NCI-H1105 treated with DMSO at 0.1 percent for 48 hours (cell line): ENCODE results near the gene FGD2.
A peak's percentile ranks its signal among the peaks of the same experiment; 100 is the strongest.
"Not testable (repeated sequence)": the region's sequence is repeated elsewhere in the genome, so short reads cannot be mapped to it uniquely, and the experiment has no call there.

Experiments
- DNase-seq: peaks from one replicate; lab custom pipeline; 2025; lab: John Stamatoyannopoulos, UW

FGD2 gene

GRCh38 chr6:37039958-37040357 is 34.5 kb downstream of the FGD2 start:
- DNase-seq = no peak

GRCh38 chr6:37041521-37041920 is 36.1 kb downstream of the FGD2 start:
- DNase-seq = no peak

DNA sequence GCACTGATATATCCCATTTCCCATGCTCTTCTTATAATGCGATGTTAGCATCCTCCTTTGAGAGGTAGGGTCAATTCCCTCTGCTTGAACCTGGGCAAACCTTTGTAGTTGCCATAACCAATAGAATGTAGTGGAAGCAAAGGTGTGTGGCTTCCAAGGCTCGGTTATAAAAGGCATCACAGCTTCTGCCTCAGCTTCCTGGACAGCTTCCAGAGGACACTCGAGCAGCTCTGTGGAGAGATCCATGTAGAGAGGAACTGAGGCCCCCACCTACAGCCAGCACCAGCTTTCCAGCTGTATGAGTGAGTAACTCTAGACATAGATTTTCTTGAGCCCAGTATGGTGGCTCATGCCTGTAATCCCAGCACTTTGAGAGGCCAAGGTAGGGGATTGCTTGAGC is 36.7 kb downstream of the FGD2 start:
- DNase-seq = no peak

- DNase-seq = not testable (repeated sequence)
Measured at GRCh38 chr6:37043091-37043490, 37.6 kb downstream of the FGD2 start.

DNA sequence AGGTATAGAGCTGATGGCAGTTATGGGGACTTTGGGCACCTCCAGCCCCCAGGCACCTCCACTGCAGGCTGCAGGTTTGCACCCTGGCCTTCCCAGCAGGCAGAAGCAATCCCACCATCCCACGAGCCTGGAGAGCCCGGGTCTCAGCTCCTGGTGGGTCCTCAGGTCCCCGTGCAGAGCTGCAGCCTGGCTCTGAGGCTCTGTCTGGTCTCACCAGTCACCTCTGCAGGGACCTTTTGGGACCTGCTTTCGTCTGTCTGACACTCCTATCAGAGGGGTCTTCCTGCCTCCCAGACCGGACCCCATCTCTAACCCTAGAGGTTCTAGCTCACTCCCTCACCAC is 41.9 kb downstream of the FGD2 start:
- no peak for DNase-seq

GRCh38 chr6:37047689-37048402 is 42.4 kb downstream of the FGD2 start:
- DNase-seq = no peak

DNA sequence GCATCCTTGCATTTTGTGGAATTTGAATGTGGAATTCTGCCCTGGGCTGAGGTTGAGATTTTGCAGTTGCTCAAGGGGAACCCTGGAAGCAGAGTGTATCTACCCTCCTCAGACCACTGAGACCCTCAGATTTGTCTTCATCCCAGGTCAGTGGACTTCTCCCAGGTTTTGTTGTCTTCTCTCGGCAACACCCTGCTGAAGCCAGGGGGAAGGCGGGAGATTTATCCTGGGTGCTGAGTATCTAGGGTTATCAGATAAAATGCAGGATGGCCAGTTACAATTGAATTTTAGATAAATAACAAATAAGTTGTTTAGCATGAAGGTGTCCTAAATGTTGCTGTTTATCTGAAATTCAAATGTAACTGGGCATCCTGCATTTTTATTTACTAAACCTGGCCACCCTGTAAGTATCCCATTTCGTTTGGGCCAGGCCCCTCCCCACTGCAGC is 43.0 kb downstream of the FGD2 start:
- DNase-seq = no peak

DNA sequence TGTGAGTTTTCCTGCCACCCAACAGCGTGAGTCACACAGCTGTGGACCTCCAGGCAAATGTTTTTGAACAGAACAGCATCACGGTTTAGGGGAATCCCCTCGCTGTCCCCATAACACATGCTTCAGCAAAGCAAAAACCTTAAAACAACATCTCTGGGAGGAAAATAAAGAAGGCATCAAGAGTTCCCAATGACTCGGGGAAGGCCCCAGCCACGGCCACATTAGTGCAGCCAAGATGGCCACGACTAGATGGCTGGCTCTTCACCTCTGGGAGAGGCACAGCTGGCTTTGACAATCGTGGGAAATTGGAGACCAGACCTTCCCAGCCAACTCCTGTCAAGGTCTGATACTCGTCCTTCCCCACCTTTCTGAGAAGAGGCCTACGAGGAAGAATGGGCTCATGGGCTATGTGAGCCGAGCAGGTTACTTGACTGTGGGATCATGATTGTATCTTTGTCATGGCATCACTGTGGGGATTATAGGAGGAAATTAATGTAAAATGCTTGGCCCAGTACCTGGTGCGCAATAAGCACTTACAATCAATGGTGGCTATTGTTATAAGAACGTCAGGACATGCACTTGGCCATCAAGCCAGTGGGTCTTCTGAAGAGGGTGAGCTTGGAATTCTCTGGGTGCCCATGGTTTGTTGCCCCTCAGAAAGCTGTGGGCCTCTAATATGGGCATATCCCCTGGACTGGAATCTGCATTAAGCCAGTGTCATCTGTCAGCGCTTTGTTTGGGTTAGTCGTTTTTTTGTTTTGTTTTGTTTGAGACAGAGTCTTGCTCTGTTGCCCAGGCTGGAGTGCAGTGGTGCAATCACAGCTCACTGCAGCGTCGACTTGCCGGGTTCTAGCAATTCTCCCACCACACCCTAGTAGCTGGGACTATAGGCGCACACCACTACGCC is 43.6 kb downstream of the FGD2 start:
- DNase-seq = no peak

DNA sequence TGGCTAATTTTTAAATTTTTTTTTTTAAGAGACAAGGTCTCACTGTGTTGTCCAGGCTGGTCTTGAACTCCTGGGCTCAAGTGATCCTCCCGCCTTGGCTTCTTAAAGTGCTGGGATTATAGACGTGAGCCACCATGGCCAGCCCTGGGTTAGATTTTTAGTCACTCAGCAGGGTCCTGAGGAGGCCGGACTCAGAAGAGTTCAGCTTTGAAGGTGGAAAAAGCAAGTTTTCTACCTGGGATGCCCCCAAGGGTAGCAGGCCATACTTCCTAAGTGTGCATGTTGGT is 44.2 kb downstream of the FGD2 start:
- no peak for DNase-seq

GRCh38 chr6:37050045-37050853 is 44.8 kb downstream of the FGD2 start:
- no peak for DNase-seq

DNA sequence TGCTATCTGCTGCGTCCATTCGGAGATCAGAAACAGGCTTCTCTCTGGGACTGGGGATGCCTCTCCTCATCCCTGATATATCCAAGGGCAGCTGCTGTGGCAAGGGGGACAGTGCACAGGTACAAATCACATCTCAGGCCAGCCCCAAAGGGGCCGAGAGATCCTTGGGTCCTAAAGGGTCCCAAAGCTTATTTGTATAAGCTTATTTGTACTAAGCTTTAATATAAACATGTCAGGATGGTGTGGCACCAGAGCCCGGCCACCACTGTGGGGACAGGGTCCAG is 45.3 kb downstream of the FGD2 start:
- no peak for DNase-seq

GRCh38 chr6:37051138-37052026 is 45.9 kb downstream of the FGD2 start:
- peak; percentile 82 for DNase-seq

DNA sequence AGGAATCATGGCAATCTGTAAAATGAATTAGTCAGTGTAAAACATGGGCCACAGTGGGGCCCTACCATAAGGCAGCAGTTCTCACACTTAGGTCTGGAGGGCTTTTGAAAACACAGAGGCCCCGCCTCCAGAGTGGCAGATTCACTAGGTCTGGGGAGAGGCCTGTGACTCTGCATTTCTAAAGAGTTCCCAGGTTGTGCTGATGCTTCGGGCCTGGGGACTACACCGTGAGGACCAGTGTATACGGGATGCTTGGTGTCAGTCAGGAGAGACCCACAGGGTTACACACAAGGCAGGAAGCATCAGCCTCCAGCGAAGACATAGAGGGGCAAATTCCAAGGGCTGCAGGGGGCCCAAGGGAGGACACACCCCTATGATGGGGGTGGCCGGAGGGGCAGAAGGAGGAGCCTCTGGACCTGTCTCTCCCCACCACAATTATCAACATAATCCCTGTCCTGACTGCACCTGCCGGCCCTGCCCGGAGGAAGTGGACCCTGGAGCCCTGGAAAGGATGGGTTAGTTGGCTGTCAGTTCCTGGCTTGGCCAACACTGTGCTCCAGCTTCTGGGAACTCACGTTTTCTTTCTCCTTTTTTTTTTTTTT is 46.7 kb downstream of the FGD2 start:
- no peak for DNase-seq

- DNase-seq = no peak
Measured at GRCh38 chr6:37053683-37054082, 48.2 kb downstream of the FGD2 start.

DNA sequence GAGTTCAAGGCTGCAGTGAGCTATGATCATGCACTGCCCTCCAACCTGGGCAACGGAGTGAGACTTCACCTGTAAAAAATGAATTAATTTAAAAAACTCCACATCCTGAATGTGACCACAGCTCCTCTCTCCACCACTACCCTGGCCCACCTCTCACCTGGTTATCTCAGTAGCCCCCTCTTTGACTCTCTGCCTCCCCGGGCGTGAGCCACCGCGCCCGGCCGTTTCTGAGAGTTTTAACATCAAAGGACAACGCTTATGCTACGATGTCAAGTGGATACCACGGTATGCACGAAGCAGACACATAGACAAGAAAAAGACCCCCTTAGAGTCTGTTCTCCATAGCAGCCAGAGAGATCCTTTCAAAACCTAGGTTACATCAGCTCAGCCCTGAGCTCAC is 48.7 kb downstream of the FGD2 start:
- no peak for DNase-seq

DNA sequence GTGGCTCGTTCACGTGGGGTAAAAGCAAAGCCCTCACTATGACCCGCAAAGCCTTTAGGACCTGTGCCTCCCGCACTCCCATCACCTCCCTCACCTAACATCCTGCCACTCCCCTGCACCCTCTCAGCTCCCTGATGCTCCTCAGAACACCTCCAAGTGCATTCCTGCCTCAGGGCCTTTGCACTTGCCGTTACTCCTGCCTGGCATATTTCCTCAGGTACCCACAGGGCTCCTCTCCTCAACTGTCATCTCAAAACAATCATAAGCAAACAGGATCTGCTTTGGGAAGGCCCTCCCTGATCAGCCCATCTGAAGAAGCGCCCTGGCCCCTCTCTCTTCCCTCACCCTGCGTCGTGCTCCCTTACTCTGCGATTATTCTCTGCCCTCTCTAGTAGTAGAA is 49.1 kb downstream of the FGD2 start:
- no peak for DNase-seq

- no peak for DNase-seq
Measured at GRCh38 chr6:37056112-37056403, 50.6 kb downstream of the FGD2 start.

GRCh38 chr6:37056439-37057127 is 51.1 kb downstream of the FGD2 start:
- no peak for DNase-seq

DNA sequence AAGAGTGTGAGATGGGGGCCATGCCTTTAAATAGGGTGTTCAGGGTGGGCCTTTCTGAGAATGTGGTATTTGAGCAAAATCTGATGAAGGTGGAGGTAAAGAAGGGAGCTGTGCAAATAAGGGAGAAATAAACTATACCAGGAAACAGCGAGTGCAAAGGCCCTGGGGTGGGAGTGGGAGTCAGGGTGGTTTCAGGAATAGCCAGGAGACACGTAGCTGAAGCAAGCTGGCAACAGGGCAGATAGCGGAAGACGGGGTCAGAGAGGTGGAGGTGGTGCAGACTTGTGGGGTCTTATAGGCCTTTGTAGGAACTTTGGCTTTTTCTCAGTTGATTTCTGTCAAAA is 51.6 kb downstream of the FGD2 start:
- DNase-seq = no peak

DNA sequence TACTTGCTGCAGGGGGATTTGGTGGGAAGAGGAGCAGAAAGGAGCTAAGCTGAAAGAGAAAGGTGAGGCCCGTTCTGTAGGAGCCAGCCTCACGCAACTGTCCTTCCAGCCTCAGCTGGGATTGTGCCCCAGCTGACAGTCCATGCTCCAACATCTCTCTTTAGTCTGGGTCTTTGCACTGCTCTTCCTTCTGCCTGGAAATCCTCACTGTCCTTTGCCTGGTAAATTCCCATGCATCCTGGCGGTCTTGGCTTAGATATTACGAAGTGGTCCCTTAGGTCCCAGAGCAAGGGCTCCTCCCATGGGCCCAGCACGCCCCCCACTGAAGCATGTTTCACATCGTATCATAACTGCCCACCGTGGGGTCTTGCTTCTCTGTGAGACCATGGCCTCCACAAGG is 52.2 kb downstream of the FGD2 start:
- DNase-seq = no peak

GRCh38 chr6:37058084-37058586 is 52.7 kb downstream of the FGD2 start:
- no peak for DNase-seq
